ENCODE data around the gene FOXA2.

The FOXA2 gene

DNA sequence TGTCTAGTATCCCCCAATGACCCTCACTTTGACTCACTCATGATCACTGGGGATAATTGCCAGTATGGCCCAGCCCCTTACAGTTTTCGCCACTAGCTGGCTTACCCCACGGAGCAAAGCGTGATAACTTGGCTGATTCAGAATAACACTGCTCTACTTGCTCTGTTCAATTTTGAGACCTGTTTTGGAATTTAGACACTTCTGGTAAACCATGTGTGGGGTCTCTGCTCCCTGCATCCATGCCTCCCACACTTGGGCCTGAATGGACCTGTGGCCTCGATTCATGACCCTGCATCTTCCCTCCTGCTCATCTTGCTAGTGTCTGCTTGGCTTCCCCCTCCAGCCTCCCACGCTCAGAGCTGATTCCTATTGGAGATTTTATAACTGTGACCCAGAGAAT, 48.9 kb downstream of the FOXA2 start:
- H3K4ac ChIP-seq (ENCODE audit: low read depth, low read length), result no peak overlapping the region
- no peaks in the 10 kb centered on the region for H3K27me3 ChIP-seq (ENCODE audit: insufficient read depth, low read length, poor library complexity)
- no peaks in the 10 kb centered on the region for H3K79me2 ChIP-seq (ENCODE audit: control insufficient read depth, insufficient read depth, low read length)
- no peak overlapping the region for H2BK15ac ChIP-seq (replicated peaks; ENCODE audit: low read depth)
- no peaks in the 10 kb centered on the region for H3K36me3 ChIP-seq (ENCODE audit: control insufficient read depth, insufficient read depth, low read length)
- H3K56ac ChIP-seq (ENCODE audit: low read length), result no peak overlapping the region
- no peak overlapping the region for H4K8ac ChIP-seq (ENCODE audit: low read depth, low read length)
- H2AK5ac ChIP-seq (ENCODE audit: low read length), result no peak overlapping the region
- H3K4me1 ChIP-seq (ENCODE audit: control insufficient read depth, low read depth, low read length), result no peaks in the 10 kb centered on the region
- H3K23ac ChIP-seq (ENCODE audit: low read length), result no peak overlapping the region
- no peak overlapping the region for H3K9ac ChIP-seq (ENCODE audit: low read length)
- H3K79me1 ChIP-seq (ENCODE audit: low read length), result no peaks in the 10 kb centered on the region
- no CpG with 5 or more reads among the region's 5 CpGs for WGBS (ENCODE audit: extremely low coverage, insufficient coverage, low lambda C conversion rate)
- H2BK5ac ChIP-seq (ENCODE audit: low read length), result no peak overlapping the region
- no peak overlapping the region for H3K27ac ChIP-seq (ENCODE audit: low read depth, low read length)
- no peak overlapping the region for H4K5ac ChIP-seq (ENCODE audit: low read length)
- no peak overlapping the region for H3K4me3 ChIP-seq (ENCODE audit: low read length)
- no peak overlapping the region for H2BK120ac ChIP-seq (ENCODE audit: low read depth, low read length)
- H3K18ac ChIP-seq (ENCODE audit: low read length), result no peak overlapping the region
- no peak for DNase-seq
- H3K4me2 ChIP-seq (ENCODE audit: low read length), result no peak overlapping the region

DNA sequence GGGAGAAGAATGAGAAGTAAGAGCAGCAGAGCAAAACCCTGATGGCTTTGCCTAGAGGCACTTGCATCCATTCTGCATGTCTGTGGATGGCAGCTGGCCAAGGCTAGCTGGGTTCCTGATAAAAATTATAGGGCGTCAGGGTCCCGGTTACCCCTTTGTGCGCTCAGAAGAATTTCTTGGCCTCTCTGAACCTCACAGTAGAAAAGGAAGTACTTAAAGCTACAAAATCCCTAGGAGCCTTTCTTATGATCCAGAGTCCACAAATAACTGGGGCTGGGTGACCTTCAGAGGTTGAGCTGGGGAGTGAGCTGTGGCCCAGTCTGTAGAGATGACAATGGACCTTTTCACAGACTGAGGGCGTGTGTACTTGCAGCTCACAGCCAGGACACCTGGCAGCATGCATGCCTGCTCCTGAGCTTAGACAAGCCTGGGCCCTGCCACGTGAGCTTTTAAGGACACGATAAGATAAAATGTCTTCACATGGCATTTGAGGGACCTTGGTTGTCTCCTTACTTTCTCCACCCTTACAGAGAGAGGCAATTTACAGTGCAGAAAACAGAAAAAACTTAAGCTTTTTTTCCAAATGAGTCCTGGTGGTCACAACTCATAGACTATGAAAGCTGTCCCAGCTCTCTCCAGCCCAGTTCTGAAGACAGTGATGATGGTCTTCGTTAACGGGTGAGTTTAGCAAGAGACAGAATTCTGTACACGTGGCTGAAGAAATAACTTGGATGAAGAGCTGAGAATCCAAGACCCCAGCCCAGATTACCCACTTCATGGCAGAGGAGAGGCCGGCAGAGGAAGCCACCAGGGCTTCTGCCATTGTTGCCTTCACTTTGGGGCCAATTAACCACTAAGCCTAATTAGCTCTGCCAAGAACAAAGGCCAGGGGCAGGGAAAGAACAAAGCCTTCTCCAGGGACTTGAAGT, 50.3 kb downstream of the FOXA2 start:
- Histone ChIP-seq H3K27ac (ENCODE audit: low read depth, low read length) (no peak overlapping the region), H4K5ac (ENCODE audit: low read length) (no peak overlapping the region), H3K79me1 (ENCODE audit: low read length) (no peaks in the 10 kb centered on the region), H3K23ac (ENCODE audit: low read length) (no peak overlapping the region), H3K4ac (ENCODE audit: low read depth, low read length) (no peak overlapping the region), H3K9ac (ENCODE audit: low read length) (no peak overlapping the region), H3K27me3 (ENCODE audit: insufficient read depth, low read length, poor library complexity) (no peaks in the 10 kb centered on the region), H3K56ac (ENCODE audit: low read length) (no peak overlapping the region), H3K18ac (ENCODE audit: low read length) (no peak overlapping the region), H3K4me2 (ENCODE audit: low read length) (no peak overlapping the region), H2AK5ac (ENCODE audit: low read length) (no peak overlapping the region), H2BK15ac (replicated peaks; ENCODE audit: low read depth) (no peak overlapping the region), H3K4me3 (ENCODE audit: low read length) (no peak overlapping the region), H3K36me3 (ENCODE audit: control insufficient read depth, insufficient read depth, low read length) (no peaks in the 10 kb centered on the region), H3K79me2 (ENCODE audit: control insufficient read depth, insufficient read depth, low read length) (no peaks in the 10 kb centered on the region), H2BK5ac (ENCODE audit: low read length) (no peak overlapping the region), H3K4me1 (ENCODE audit: control insufficient read depth, low read depth, low read length) (peaks cover 3% of the 10 kb centered on the region), H2BK120ac (ENCODE audit: low read depth, low read length) (no peak overlapping the region), H4K8ac (ENCODE audit: low read depth, low read length) (no peak overlapping the region)
- no peak for DNase-seq
- no CpG with 5 or more reads among the region's 10 CpGs for WGBS (ENCODE audit: extremely low coverage, insufficient coverage, low lambda C conversion rate)

DNA sequence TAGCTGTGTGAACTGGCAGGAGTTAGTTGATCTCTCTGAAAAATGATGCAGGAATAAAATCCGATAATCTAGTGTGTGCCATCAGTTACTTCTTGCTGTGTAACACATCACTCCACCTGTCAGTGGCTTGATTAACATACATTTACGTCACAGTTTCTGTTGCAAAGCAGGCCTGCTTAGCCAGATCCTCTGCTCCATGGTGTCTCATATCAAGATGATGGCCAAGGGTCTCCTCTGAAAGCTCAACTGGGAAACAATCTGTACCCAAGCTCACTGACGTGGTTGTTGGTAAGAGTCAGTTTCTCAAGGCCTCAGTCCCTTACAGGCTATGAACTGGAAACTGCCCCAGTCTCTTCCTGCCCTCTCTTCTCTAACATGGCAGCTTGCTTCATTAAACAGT, 51.8 kb downstream of the FOXA2 start:
- no peaks in the 10 kb centered on the region for H3K27me3 ChIP-seq (ENCODE audit: insufficient read depth, low read length, poor library complexity)

DNA sequence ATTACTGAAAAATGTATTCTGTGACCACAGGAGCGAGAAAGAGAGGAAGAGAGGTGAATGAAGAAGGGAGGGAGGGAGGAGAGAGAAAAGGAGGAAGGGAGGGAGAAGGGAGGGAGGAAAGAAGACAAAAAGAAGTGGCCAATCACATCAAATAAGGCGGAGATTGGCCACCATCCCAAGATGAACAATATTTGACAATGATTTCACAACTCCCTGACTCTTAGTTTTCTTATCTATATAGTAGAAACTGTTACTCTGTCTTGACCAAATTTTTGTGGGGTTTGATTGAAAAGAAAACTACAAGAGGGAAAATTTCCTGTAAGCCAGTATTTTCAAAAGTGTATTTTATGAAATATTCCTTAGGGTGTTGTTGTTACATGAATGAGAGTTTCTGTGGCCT, 52.6 kb downstream of the FOXA2 start:
- H3K4me1 ChIP-seq (ENCODE audit: control insufficient read depth, low read depth, low read length), result peaks cover 3% of the 10 kb centered on the region
- H3K23ac ChIP-seq (ENCODE audit: low read length), result no peak overlapping the region
- no peak overlapping the region for H3K4ac ChIP-seq (ENCODE audit: low read depth, low read length)
- H3K27me3 ChIP-seq (ENCODE audit: insufficient read depth, low read length, poor library complexity), result no peaks in the 10 kb centered on the region
- H3K27ac ChIP-seq (ENCODE audit: low read depth, low read length), result no peak overlapping the region
- DNase-seq, result no peak
- no peak overlapping the region for H3K56ac ChIP-seq (ENCODE audit: low read length)
- no peak overlapping the region for H3K4me3 ChIP-seq (ENCODE audit: low read length)
- no peak overlapping the region for H3K9ac ChIP-seq (ENCODE audit: low read length)
- no CpG with 5 or more reads among the region's 2 CpGs for WGBS (ENCODE audit: extremely low coverage, insufficient coverage, low lambda C conversion rate)
- H3K18ac ChIP-seq (ENCODE audit: low read length), result no peak overlapping the region
- H3K36me3 ChIP-seq (ENCODE audit: control insufficient read depth, insufficient read depth, low read length), result no peaks in the 10 kb centered on the region
- no peaks in the 10 kb centered on the region for H3K79me1 ChIP-seq (ENCODE audit: low read length)
- H2BK120ac ChIP-seq (ENCODE audit: low read depth, low read length), result no peak overlapping the region
- H2BK5ac ChIP-seq (ENCODE audit: low read length), result no peak overlapping the region
- no peak overlapping the region for H2AK5ac ChIP-seq (ENCODE audit: low read length)
- no peaks in the 10 kb centered on the region for H3K79me2 ChIP-seq (ENCODE audit: control insufficient read depth, insufficient read depth, low read length)
- H2BK15ac ChIP-seq (replicated peaks; ENCODE audit: low read depth), result no peak overlapping the region
- H4K5ac ChIP-seq (ENCODE audit: low read length), result no peak overlapping the region
- no peak overlapping the region for H4K8ac ChIP-seq (ENCODE audit: low read depth, low read length)
- H3K4me2 ChIP-seq (ENCODE audit: low read length), result no peak overlapping the region

More for the DNA sequence above, 51.8 kb downstream of the FOXA2 start:
- Histone ChIP-seq H3K79me2 (ENCODE audit: control insufficient read depth, insufficient read depth, low read length) (no peaks in the 10 kb centered on the region), H3K4me2 (ENCODE audit: low read length) (no peak overlapping the region), H2AK5ac (ENCODE audit: low read length) (no peak overlapping the region), H4K8ac (ENCODE audit: low read depth, low read length) (no peak overlapping the region), H3K36me3 (ENCODE audit: control insufficient read depth, insufficient read depth, low read length) (no peaks in the 10 kb centered on the region), H3K4me1 (ENCODE audit: control insufficient read depth, low read depth, low read length) (peaks cover 3% of the 10 kb centered on the region), H3K9ac (ENCODE audit: low read length) (no peak overlapping the region), H3K23ac (ENCODE audit: low read length) (no peak overlapping the region), H3K79me1 (ENCODE audit: low read length) (no peaks in the 10 kb centered on the region), H3K18ac (ENCODE audit: low read length) (no peak overlapping the region), H3K4ac (ENCODE audit: low read depth, low read length) (no peak overlapping the region), H3K56ac (ENCODE audit: low read length) (no peak overlapping the region), H3K27ac (ENCODE audit: low read depth, low read length) (no peak overlapping the region), H3K4me3 (ENCODE audit: low read length) (no peak overlapping the region), H2BK120ac (ENCODE audit: low read depth, low read length) (no peak overlapping the region), H2BK15ac (replicated peaks; ENCODE audit: low read depth) (no peak overlapping the region), H4K5ac (ENCODE audit: low read length) (no peak overlapping the region), H2BK5ac (ENCODE audit: low read length) (no peak overlapping the region)
- WGBS (ENCODE audit: extremely low coverage, insufficient coverage, low lambda C conversion rate), result no CpG with 5 or more reads among the region's 3 CpGs
- no peak for DNase-seq

DNA sequence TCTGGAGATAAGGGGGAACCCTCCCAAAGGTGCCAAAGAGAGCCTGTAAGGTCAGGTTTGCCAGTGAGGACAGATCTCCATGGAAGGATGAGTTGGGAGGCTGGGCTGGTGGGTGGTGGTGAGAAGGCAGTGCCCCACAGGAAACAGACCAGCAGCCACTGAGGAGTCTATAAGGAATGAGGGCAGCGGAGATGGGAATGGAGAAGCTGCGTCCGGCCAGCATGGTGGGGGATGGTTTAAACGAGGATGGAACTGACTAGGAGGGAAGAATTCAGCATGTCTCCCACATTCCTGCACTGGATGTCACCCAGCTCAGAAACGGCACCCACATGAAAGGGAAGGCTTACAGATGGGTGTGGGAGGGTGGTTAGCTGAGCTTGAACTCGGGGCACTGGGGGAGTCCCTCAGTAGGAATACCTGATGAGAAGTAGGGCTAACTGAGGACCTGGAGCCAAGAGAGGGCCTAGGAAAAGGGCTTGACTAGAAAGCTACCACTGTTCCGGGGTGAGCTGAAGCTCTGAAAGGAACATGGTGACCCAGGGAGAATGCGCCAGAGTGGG, 53.2 kb downstream of the FOXA2 start:
- no peaks in the 10 kb centered on the region for H3K27me3 ChIP-seq (ENCODE audit: insufficient read depth, low read length, poor library complexity)
- H3K4me2 ChIP-seq (ENCODE audit: low read length), result no peak overlapping the region
- no peak overlapping the region for H3K9ac ChIP-seq (ENCODE audit: low read length)
- no peak overlapping the region for H3K56ac ChIP-seq (ENCODE audit: low read length)
- H3K4me1 ChIP-seq (ENCODE audit: control insufficient read depth, low read depth, low read length), result peaks cover 3% of the 10 kb centered on the region
- no peak overlapping the region for H3K4ac ChIP-seq (ENCODE audit: low read depth, low read length)
- H4K8ac ChIP-seq (ENCODE audit: low read depth, low read length), result no peak overlapping the region
- H2BK120ac ChIP-seq (ENCODE audit: low read depth, low read length), result no peak overlapping the region
- H3K79me2 ChIP-seq (ENCODE audit: control insufficient read depth, insufficient read depth, low read length), result no peaks in the 10 kb centered on the region
- no peak overlapping the region for H3K18ac ChIP-seq (ENCODE audit: low read length)
- H3K23ac ChIP-seq (ENCODE audit: low read length), result no peak overlapping the region
- H2AK5ac ChIP-seq (ENCODE audit: low read length), result no peak overlapping the region
- no peak overlapping the region for H3K4me3 ChIP-seq (ENCODE audit: low read length)
- no peaks in the 10 kb centered on the region for H3K79me1 ChIP-seq (ENCODE audit: low read length)
- no peak overlapping the region for H2BK15ac ChIP-seq (replicated peaks; ENCODE audit: low read depth)
- no peaks in the 10 kb centered on the region for H3K36me3 ChIP-seq (ENCODE audit: control insufficient read depth, insufficient read depth, low read length)
- H2BK5ac ChIP-seq (ENCODE audit: low read length), result no peak overlapping the region
- no CpG with 5 or more reads among the region's 8 CpGs for WGBS (ENCODE audit: extremely low coverage, insufficient coverage, low lambda C conversion rate)
- no peak for DNase-seq
- no peak overlapping the region for H4K5ac ChIP-seq (ENCODE audit: low read length)
- H3K27ac ChIP-seq (ENCODE audit: low read depth, low read length), result no peak overlapping the region

All from mesendoderm (in vitro differentiated cells).